Gastroesophageal sphincter (tissue), 3 donors: Measurements from ENCODE around the gene KRT27.

Experiments
- CTCF ChIP-seq, 4 experiments: fragments of 200-600 bp in 2 of 4; fragments of 450-650 bp in 2 of 4; sonication (generic) in 1 of 4; IDR thresholded peaks; one replicate each; pipeline ENCODE4 v1.5.1; 2017 to 2019; ENCODE audit warnings: antibody characterized with exemption in 4 of 4, mild to moderate bottlenecking in 2 of 4, moderate library complexity in 2 of 4
- EP300 ChIP-seq: sonication (generic); formaldehyde crosslinking; IDR thresholded peaks from one replicate; pipeline ENCODE4 v1.6.1; 2017; ENCODE audit warnings: antibody characterized with exemption, mild to moderate bottlenecking
- POLR2A ChIP-seq, 2 donors: fragments of 450-650 bp; IDR thresholded peaks; one replicate each; pipeline ENCODE4 v1.6.1; 2017; ENCODE audit warnings: antibody characterized with exemption in 2 of 2, mild to moderate bottlenecking in 2 of 2, moderate library complexity in 1 of 2

GRCh38 chr17:40753804-40754203 is 28.5 kb downstream of the KRT27 start:
- TF ChIP-seq CTCF (IDR thresholded peaks at IDR 0.05) = no peak
- no peak for TF ChIP-seq POLR2A (IDR thresholded peaks at IDR 0.05)
- no peak for TF ChIP-seq EP300
